ENCODE data around the gene CNTRL.
A peak's percentile ranks its signal among the peaks of the same experiment; 100 is the strongest.

CNTRL gene

GRCh38 chr9:121183666-121184423 lies 109.1 kb downstream of the CNTRL start:
- DNase-seq = no peak

GRCh38 chr9:121184463-121184862 lies 109.7 kb downstream of the CNTRL start:
- DNase-seq = no peak

- DNase-seq = peak; percentile 14
Observed at GRCh38 chr9:121185178-121185745, 110.5 kb downstream of the CNTRL start.

- DNase-seq = peak; percentile 44
Observed at GRCh38 chr9:121185774-121186403, 111.1 kb downstream of the CNTRL start.

GRCh38 chr9:121187636-121188305 lies 113.0 kb downstream of the CNTRL start:
- no peak for DNase-seq

- no peak for DNase-seq
Observed at GRCh38 chr9:121189006-121189405, 114.3 kb downstream of the CNTRL start.

GRCh38 chr9:121189660-121190059 lies 114.9 kb downstream of the CNTRL start:
- DNase-seq = no peak

- DNase-seq = no peak
Observed at GRCh38 chr9:121191235-121191634, 116.5 kb downstream of the CNTRL start.

GRCh38 chr9:121192518-121192917 lies 117.8 kb downstream of the CNTRL start:
- DNase-seq = no peak

GRCh38 chr9:121192959-121193640 lies 118.3 kb downstream of the CNTRL start:
- DNase-seq = no peak

- DNase-seq = no peak
Observed at GRCh38 chr9:121194730-121195129, 120.0 kb downstream of the CNTRL start.

- no peak for DNase-seq
Observed at GRCh38 chr9:121196389-121196788, 121.6 kb downstream of the CNTRL start.

GRCh38 chr9:121197132-121197531 lies 122.4 kb downstream of the CNTRL start:
- no peak for DNase-seq

- no peak for DNase-seq
Observed at GRCh38 chr9:121198512-121199042, 123.8 kb downstream of the CNTRL start.

GRCh38 chr9:121199921-121200320 lies 125.2 kb downstream of the CNTRL start:
- DNase-seq = no peak

- DNase-seq = no peak
Observed at GRCh38 chr9:121200356-121200755, 125.6 kb downstream of the CNTRL start.

- DNase-seq = peak; percentile 19
Observed at GRCh38 chr9:121201045-121201737, 126.4 kb downstream of the CNTRL start.

GRCh38 chr9:121201738-121202533 lies 127.2 kb downstream of the CNTRL start, which contains the start of gene RAB14:
Gene RAB14 (minus strand): TSS chr9:121201869. CDS start chr9:121193412, 8,457 bp downstream.
- peak; percentile 100 for DNase-seq

GRCh38 chr9:121204121-121204520 lies 129.4 kb downstream of the CNTRL start:
- no peak for DNase-seq

GRCh38 chr9:121204611-121205010 lies 129.9 kb downstream of the CNTRL start:
- DNase-seq = no peak

Measured in activated CD4-positive, alpha-beta T cell treated with anti-CD3 and anti-CD28 coated beads, Interleukin-2, amount 50 U/mL, for 16 hours (primary cell).